SK-N-SH (cell line): ENCODE results near the gene TENT5A. TPM values are rescaled to one million over a fixed set of nuclear protein-coding genes. Genes with fewer than 3 reads are reported as not detected.

Experiments used
- CTCF ChIA-PET: fragments of 300-600, 350-600 bp; formaldehyde crosslinking; extraction: SDS; loops from one replicate; lab custom pipeline; 2021; lab: Yijun Ruan, JAX
- POLR2A ChIA-PET: fragments of 350-600 bp; sonication (Branson Sonifier 250); formaldehyde crosslinking; extraction: SDS; loops from one replicate; lab custom pipeline; 2020; ENCODE audit warnings: antibody characterized with exemption, inconsistent platforms; lab: Yijun Ruan, JAX
- DNase-seq: peaks from one replicate; pipeline ENCODE4 v3.0.0; 2012
- H2AFZ ChIP-seq: fragments of 200-600 bp; sonication (generic); 2 replicates; pipeline ENCODE4 v1.8.1; 2016; ENCODE audit warnings: antibody characterized with exemption, mild to moderate bottlenecking, low read depth
- H3F3A ChIP-seq: fragments of 200-600 bp; sonication (generic); replicated peaks from 2 replicates; pipeline ENCODE3; 2016; ENCODE audit warnings: antibody characterized with exemption, mild to moderate bottlenecking; ENCODE audit not compliant: insufficient read depth
- H3K27ac ChIP-seq, 2 experiments: fragments of 200-500 bp in 1 of 2; fragments of 200-600 bp in 1 of 2; sonication (Bioruptor generic) in 1 of 2; sonication (generic), shearing (Covaris generic) in 1 of 2; 2 replicates each; pipeline versions ENCODE4 v1.5.1 to v1.6.1; 2014 to 2016; ENCODE audit warnings: low read depth in 2 of 2, inconsistent platforms in 1 of 2, low read length in 1 of 2, mild to moderate bottlenecking in 1 of 2, mixed read lengths in 1 of 2
- H3K27me3 ChIP-seq: fragments of 200-600 bp; sonication (generic), shearing (Covaris generic); 2 replicates; pipeline ENCODE4 v1.6.1; 2016; ENCODE audit warnings: mixed run types; ENCODE audit not compliant: insufficient read depth
- H3K36me3 ChIP-seq, 2 experiments: fragments of 200-500 bp in 1 of 2; fragments of 200-600 bp in 1 of 2; sonication (Bioruptor generic) in 1 of 2; sonication (generic) in 1 of 2; replicated peaks in 1 of 2; 2 replicates each; pipeline versions ENCODE3 to v1.5.1; 2014 to 2016; ENCODE audit warnings: low read length in 1 of 2, mild to moderate bottlenecking in 1 of 2; ENCODE audit not compliant: insufficient read depth in 2 of 2, control insufficient read depth in 1 of 2
- H3K4me1 ChIP-seq, 2 experiments: fragments of 200-500 bp in 1 of 2; fragments of 200-600 bp in 1 of 2; sonication (Bioruptor generic) in 1 of 2; sonication (generic), shearing (Covaris generic) in 1 of 2; 2 replicates each; pipeline versions ENCODE4 v1.5.1 to v1.6.1; 2014 to 2016; ENCODE audit warnings: low read depth in 1 of 2, low read length in 1 of 2, mixed run types in 1 of 2; ENCODE audit not compliant: insufficient read depth in 2 of 2, control insufficient read depth in 1 of 2
- H3K4me2 ChIP-seq: fragments of 200-600 bp; sonication (generic), shearing (Covaris generic); 2 replicates; pipeline ENCODE4 v1.6.1; 2017; ENCODE audit warnings: mixed run types
- H3K4me3 ChIP-seq, 2 experiments: fragments of 200-500 bp in 1 of 2; fragments of 200-600 bp in 1 of 2; sonication (Bioruptor generic) in 1 of 2; sonication (generic), shearing (Covaris generic) in 1 of 2; 2 replicates each; pipeline versions ENCODE4 v1.5.1 to v1.8.1; 2014 to 2016; ENCODE audit warnings: low read depth in 2 of 2, inconsistent platforms in 1 of 2, low read length in 1 of 2, mild to moderate bottlenecking in 1 of 2, mixed read lengths in 1 of 2, moderate library complexity in 1 of 2
- H3K79me2 ChIP-seq: fragments of 200-600 bp; sonication (generic); 2 replicates; pipeline ENCODE4 v1.8.1; 2017; ENCODE audit warnings: mild to moderate bottlenecking; ENCODE audit not compliant: insufficient read depth
- H3K9ac ChIP-seq: fragments of 200-600 bp; sonication (generic); 2 replicates; pipeline ENCODE4 v1.6.1; 2017; ENCODE audit warnings: mixed run types
- H3K9me2 ChIP-seq: fragments of 200-600 bp; sonication (generic); 2 replicates; pipeline ENCODE4 v1.6.1; 2017; ENCODE audit warnings: mixed run types
- H3K9me3 ChIP-seq: fragments of 200-600 bp; sonication (generic); 2 replicates; pipeline ENCODE4 v1.6.1; 2017; ENCODE audit warnings: mixed run types, mild to moderate bottlenecking, moderate library complexity
- H4K20me1 ChIP-seq: fragments of 200-600 bp; sonication (generic); 2 replicates; pipeline ENCODE4 v1.6.1; 2017; ENCODE audit warnings: mild to moderate bottlenecking, mixed run types; ENCODE audit not compliant: insufficient read depth
- CHD2 ChIP-seq: fragments of 150-350 bp; IDR thresholded peaks from 2 replicates; pipeline ENCODE4 v1.6.1; 2018; ENCODE audit warnings: low read length; ENCODE audit not compliant: partially characterized antibody
- CTCF ChIP-seq: fragments of 200-600 bp; sonication (generic); IDR thresholded peaks from 2 replicates; pipeline ENCODE4 v1.6.1; 2017; ENCODE audit warnings: antibody characterized with exemption, mild to moderate bottlenecking, moderate library complexity
- ELF1 ChIP-seq: IDR thresholded peaks from 2 replicates; pipeline ENCODE4 v1.4.0; 2012
- EP300 ChIP-seq, 2 experiments: IDR thresholded peaks; 2 replicates each; pipeline versions ENCODE4 v1.4.0 to v1.6.1; 2012; ENCODE audit warnings: borderline replicate concordance in 1 of 2, low read depth in 1 of 2, low read length in 1 of 2
- EZH2phosphoT487 ChIP-seq: fragments of 200-600 bp; sonication (generic); IDR thresholded peaks from 2 replicates; pipeline ENCODE4 v1.6.1; 2017; ENCODE audit warnings: low read depth, mixed run types, mild to moderate bottlenecking, antibody characterized with exemption, moderate library complexity, borderline replicate concordance
- FOSL2 ChIP-seq: IDR thresholded peaks from 2 replicates; pipeline ENCODE4 v1.4.0; 2012; ENCODE audit warnings: low read depth, mild to moderate bottlenecking, moderate library complexity, borderline replicate concordance
- FOXM1 ChIP-seq: IDR thresholded peaks from 2 replicates; pipeline ENCODE4 v1.4.0; 2012; ENCODE audit warnings: low read depth, mild to moderate bottlenecking
- NRF1 ChIP-seq: IDR thresholded peaks from 2 replicates; pipeline ENCODE4 v1.6.1; 2012; ENCODE audit warnings: low read depth, mild to moderate bottlenecking, low read length
- POLR2AphosphoS5 ChIP-seq: IDR thresholded peaks from 2 replicates; pipeline ENCODE4 v1.6.1; 2012; ENCODE audit warnings: low read depth, low read length
- RAD21 ChIP-seq: IDR thresholded peaks from 2 replicates; pipeline ENCODE4 v1.6.1; 2012; ENCODE audit warnings: mild to moderate bottlenecking, low read length
- RFX5 ChIP-seq: IDR thresholded peaks from 2 replicates; pipeline ENCODE4 v1.6.1; 2012; ENCODE audit warnings: mild to moderate bottlenecking, improper control_type of control experiment, low read length
- RXRA ChIP-seq: IDR thresholded peaks from 2 replicates; pipeline ENCODE4 v1.4.0; 2012; ENCODE audit warnings: low read depth, mild to moderate bottlenecking, borderline replicate concordance
- TAF1 ChIP-seq: IDR thresholded peaks from 2 replicates; pipeline ENCODE4 v1.6.1; 2012; ENCODE audit warnings: low read depth, mild to moderate bottlenecking, low read length, moderate library complexity, borderline replicate concordance
- TEAD4 ChIP-seq: IDR thresholded peaks from 2 replicates; pipeline ENCODE4 v1.4.0; 2012; ENCODE audit warnings: mild to moderate bottlenecking, borderline replicate concordance; ENCODE audit not compliant: insufficient read depth
- USF2 ChIP-seq: fragments of 150-350 bp; IDR thresholded peaks from 2 replicates; pipeline ENCODE4 v1.6.1; 2017; ENCODE audit warnings: antibody characterized with exemption, low read length, low read depth, borderline replicate concordance
- WGBS: methylation state at CpG from one replicate; pipeline ENCODE4 v1.1.6; 2017; ENCODE audit warnings: low lambda C conversion rate; 5-methylcytosine and 5-hydroxymethylcytosine counted together
- polyA plus RNA-seq, 3 experiments: library from polyadenylated mRNA; depleted of rRNA; stranded (reverse); fragments of >200 nt; gene quantifications; 2 replicates each; pipeline ENCODE4 v1.2.3, GENCODE V29; 2012
- TF ChIP-seq, protein P1 (sequence below): IDR thresholded peaks from 2 replicates; pipeline ENCODE4 v1.4.0; 2012; ENCODE audit warnings: low read depth

TENT5A gene
- polyA plus RNA-seq, 1 of the 3 experiments (the other 2 are of a cell fraction): 4.9 TPM

DNA sequence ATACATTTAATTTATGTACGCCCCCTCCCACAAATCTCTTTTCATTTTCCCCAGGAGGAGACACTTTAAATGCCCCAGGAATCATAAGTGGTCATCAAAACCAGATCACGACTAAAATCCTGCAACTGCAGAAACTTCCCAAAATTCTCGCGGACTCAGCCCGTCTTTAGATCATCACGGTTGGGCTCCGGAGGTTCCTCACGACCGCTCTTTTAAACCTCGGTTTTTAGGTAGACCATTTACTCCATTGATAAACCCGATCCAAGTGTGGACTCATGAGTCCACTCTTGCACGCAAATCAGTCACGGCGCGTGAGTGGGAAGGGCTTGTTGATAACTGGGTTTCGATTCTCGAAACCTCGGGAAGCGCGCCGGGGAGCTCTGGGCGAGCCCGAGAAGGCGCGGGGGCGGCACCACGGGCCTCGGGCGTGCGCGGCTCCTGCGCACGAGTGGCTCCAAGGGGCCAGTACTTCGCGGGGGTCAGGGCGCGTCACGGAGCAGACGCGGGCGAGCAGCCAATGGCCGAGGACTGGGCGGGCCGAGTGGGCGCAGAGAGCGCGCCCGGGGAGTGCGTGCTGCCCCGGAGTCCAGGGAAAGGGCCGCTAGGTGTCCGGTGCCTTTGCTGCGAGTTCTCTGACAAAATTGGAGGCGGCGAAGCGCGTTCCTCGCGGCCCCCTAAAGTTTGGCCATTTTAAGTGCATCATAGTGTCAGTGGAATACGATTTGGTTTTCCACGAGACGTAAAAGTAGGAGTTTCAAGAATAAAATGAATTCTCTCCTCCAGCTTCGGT is 635 bp upstream of the TENT5A start:
- peak overlapping the region; percentile 89 for H2AFZ ChIP-seq
- H3K79me2 ChIP-seq: peaks cover 41% of the 10 kb centered on the region
- H3K4me3 ChIP-seq: peak overlapping the region; percentile 79 to 96
- no peaks in the 10 kb centered on the region for H3K9me3 ChIP-seq
- WGBS: under 1% methylated on average over 35 of the region's 63 CpGs
- peak; percentile 93 for DNase-seq
- ChIA-PET CTCF (interaction anchor here (0.6 to 3.6 kb wide), 33 partner anchors 11 to 1804 kb away, joined by 3 to 22 read pairs (median 4); no protein-coding TSS in a partner anchor), POLR2A (interaction anchor here (0.6 to 1.2 kb wide), 5 partner anchors 10 to 1230 kb away, joined by 3 to 4 read pairs (median 3); no protein-coding TSS in a partner anchor)
- H3F3A ChIP-seq: peaks cover 10% of the 10 kb centered on the region
- H3K9me2 ChIP-seq: no peaks in the 10 kb centered on the region
- H4K20me1 ChIP-seq: peaks cover 24% of the 10 kb centered on the region
- peaks cover 0 to 14% of the 10 kb centered on the region in 2 experiments; a peak in 2 of 4 replicates for H3K4me1 ChIP-seq
- H3K36me3 ChIP-seq: peaks cover 0 to 20% of the 10 kb centered on the region in 2 experiments
- peak overlapping the region; percentile 87 to 97 for H3K27ac ChIP-seq
- H3K4me2 ChIP-seq: peak overlapping the region; percentile 94
- H3K9ac ChIP-seq: peak overlapping the region; percentile 90
- H3K27me3 ChIP-seq: no peaks in the 10 kb centered on the region
- TF ChIP-seq, protein P1, sequence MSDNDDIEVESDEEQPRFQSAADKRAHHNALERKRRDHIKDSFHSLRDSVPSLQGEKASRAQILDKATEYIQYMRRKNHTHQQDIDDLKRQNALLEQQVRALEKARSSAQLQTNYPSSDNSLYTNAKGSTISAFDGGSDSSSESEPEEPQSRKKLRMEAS: peak; percentile 71
- TF ChIP-seq FOSL2 (no peak), NRF1 (peak; percentile 72), EP300 (IDR thresholded peaks at IDR 0.05; ENCODE audit: borderline replicate concordance in 1 of 2, low read depth in 1 of 2, low read length in 1 of 2) (peak in 1 of 2 experiments; percentile 12; a peak in 1 of 4 replicates), CTCF (no peak), ELF1 (0 out of 2 replicates have a peak, but pooled peaks have one; percentile 7), EZH2phosphoT487 (no peak), TAF1 (peak; percentile 37; the same call in 1 of the 2 replicates), POLR2AphosphoS5 (peak; percentile 75)

DNA sequence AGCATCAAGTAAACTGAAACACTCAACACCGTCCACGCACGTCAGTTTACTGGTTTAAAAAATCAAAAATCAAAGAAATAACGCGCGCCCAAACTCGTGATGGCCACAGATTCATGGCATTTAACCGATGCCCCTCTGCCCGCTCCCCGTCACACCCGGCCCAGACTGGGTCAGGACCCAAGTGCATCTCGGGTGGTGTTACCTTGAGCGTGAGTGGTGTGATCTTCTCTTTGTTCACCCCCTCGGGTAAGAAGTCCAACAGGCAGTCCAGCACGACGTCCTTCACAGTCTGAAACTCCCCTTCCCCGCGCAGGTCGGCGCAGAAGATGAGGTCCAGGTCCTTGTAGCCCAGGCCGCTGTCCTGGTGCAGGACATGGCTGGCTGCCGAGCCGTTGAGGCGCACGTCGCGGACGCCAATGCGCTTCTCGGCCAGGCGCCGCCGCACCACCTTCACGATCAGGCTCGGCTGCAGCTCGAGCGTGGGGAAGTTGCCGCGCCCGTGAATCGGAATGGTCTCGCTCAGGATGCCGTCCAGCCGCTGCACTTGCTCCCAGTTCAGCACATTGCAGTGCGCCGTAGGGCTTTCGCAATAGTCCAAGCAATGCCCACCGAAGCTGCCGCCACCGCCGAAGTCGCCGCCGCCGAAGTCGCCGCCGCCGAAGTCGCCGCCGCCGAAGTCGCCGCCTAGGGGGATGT is 945 bp downstream of the TENT5A start:
- Histone ChIP-seq H3K36me3 (peaks cover 4 to 36% of the 10 kb centered on the region in 2 experiments), H3K27ac (peak overlapping the region in 1 of 2 experiments; percentile 97; a peak in 2 of 4 replicates), H4K20me1 (peaks cover 37% of the 10 kb centered on the region), H3K79me2 (peaks cover 57% of the 10 kb centered on the region), H3K27me3 (no peaks in the 10 kb centered on the region), H2AFZ (peak overlapping the region; percentile 25; the same call in 1 of the 2 replicates), H3F3A (peaks cover 10% of the 10 kb centered on the region), H3K9ac (peak overlapping the region; percentile 90), H3K9me3 (no peaks in the 10 kb centered on the region), H3K9me2 (no peaks in the 10 kb centered on the region), H3K4me2 (peak overlapping the region; percentile 94), H3K4me1 (peaks cover 0 to 14% of the 10 kb centered on the region in 2 experiments; a peak in 2 of 4 replicates), H3K4me3 (peak overlapping the region; percentile 79 to 96)
- DNase-seq: no peak
- WGBS: 74% methylated on average over 21 of the region's 65 CpGs
- CTCF ChIA-PET: interaction anchor here (0.7 to 3.6 kb wide), 5 partner anchors 10 to 1802 kb away, joined by 3 to 22 read pairs (median 3); no protein-coding TSS in a partner anchor
- TF ChIP-seq RFX5 (no peak), NRF1 (no peak), FOXM1 (no peak), EP300 (IDR thresholded peaks at IDR 0.05; ENCODE audit: borderline replicate concordance in 1 of 2, low read depth in 1 of 2, low read length in 1 of 2) (no peak; a peak in 1 of 4 replicates), RXRA (no peak), RAD21 (no peak), TEAD4 (no peak), CTCF (no peak), CHD2 (no peak), USF2 (no peak)
- TF ChIP-seq, protein P1: no peak; the same call in 1 of the 2 replicates
- POLR2A ChIA-PET: no interaction called here
